GM19328 (cell line): ENCODE data around the gene SKA2.
"Not testable (repeated sequence)": the region's sequence is repeated elsewhere in the genome, so short reads cannot be mapped to it uniquely, and the experiment has no call there.

Experiments used
- ATAC-seq: cut with Tn5 transposase; IDR thresholded peaks from one replicate; pipeline ENCODE4 v1.9.1; 2021; ENCODE audit warnings: mild to moderate bottlenecking, moderate library complexity; ENCODE audit not compliant: unreplicated experiment

The SKA2 gene

DNA sequence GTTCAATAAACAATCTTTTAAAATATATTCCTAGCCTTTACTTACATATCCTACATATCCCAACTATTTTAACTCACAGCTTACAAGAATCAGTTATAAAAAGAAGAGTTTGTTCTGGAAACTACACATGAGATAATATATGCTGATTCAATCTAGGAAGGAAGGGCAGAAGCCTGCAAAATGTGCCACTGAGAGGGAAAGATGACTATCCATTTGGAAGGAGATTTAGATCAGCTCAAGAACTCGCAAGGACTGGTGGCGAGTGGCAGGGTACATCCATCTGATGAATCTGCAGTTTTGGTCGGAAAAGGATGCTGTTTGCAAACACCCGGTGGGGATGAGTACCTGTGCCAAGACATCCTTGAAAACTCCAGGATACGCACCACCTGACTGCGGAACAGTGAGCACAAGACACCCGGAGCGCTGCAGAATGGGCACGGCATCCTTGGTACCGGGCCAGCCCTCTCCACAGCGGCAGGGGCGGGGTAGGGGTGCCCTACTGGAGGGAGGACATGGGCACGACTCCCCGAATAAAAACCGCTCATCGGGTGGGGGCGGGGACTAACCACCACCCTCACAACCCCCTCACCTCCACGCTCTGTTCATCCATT, 49.0 kb downstream of the SKA2 start:
- peak; percentile 8 for ATAC-seq

GRCh38 chr17:59101178-59101577, 53.8 kb downstream of the SKA2 start:
- ATAC-seq: no peak

- ATAC-seq: no peak
Measured at GRCh38 chr17:59097876-59098275, 57.1 kb downstream of the SKA2 start.

DNA sequence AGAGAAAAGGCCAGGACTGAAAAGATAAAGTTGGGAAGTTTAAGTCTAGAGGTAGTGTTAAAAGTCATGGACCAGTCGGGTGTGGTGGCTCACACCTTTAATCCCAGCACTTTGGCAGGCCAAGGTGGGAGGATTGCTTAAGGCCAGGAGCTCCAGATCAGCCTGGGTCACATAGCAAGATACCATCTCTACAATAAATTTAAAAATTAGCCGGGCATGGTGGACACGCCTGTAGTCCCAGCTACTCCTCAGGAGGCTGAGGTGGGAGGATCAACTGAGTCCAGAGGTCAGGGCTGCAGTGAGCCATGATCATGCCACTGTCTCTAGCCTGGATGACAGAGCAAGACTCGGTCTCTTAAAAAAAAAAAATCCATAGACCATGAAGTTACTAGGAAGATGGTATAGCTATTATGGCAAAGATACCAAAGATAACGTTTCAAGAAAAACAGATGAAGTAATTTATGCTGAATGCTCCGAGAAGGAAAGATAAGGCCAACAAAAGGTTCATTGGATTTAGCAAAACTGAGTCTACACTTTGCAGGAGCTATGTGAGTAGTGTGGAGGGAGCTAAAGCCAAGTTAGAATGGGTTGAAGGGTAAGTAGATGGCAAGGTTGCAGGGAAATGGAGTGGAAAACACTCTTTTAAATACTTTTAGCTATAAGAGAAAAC, 60.0 kb downstream of the SKA2 start:
- no peak for ATAC-seq

- ATAC-seq: no peak
Measured at GRCh38 chr17:59093702-59094231, 61.2 kb downstream of the SKA2 start.

- ATAC-seq: no peak
Measured at GRCh38 chr17:59093145-59093701, 61.8 kb downstream of the SKA2 start.

DNA sequence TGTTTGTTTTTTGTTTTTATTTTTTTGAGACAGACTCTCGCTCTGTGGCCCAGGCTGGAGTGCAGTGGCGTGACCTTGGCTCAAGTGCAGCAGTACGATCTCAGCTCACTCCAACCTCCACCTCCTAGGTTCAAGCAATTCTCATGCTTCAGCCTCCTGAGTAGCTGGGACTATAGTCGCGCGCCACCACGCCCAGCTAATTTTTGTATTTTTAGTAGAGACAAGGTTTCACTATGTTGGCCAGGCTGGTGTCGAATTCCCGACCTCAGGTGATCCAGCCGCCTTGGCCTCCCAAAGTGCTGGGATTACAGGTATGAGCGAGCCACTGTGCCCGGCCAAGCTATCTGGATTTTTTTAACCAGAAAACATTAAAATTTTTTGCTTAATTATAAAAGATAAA, 64.4 kb downstream of the SKA2 start:
- ATAC-seq: not testable (repeated sequence)

GRCh38 chr17:59084154-59084553, 70.8 kb downstream of the SKA2 start:
- ATAC-seq: no peak

DNA sequence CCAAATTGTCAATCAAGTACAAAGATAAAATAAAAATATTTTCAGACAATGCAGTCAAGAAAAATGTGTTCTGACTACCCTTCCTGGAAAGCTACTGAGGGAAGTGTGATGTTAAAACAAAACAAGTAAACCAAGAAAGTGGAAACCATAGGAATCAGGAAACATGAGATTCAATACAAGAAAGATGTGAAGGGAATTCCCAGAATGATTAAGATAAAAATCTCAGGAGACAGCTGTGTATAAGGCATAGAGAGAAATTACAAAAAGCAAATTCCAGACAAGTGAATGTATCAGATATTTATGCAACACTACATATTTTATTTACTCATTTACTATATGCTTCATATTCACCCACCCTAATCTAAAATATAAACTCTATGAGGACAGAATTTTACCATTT, 80.5 kb downstream of the SKA2 start:
- no peak for ATAC-seq

DNA sequence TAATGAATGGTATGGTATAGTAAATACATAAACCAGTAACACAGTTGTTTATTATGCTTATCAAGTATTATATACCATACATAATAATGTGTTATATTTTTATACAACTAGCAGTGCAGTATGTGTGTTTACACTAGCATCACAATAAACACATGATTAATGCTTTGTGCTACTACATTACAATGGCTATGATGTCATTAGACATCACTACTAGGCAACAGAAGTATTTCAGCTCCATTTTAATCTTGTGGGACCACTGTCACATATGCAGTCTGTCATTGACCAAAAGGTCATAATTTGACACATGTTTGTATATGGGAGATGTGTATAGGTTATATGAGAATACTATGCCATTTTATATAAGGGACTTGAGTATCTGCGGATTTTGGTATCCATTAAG, 81.0 kb downstream of the SKA2 start:
- no peak for ATAC-seq

DNA sequence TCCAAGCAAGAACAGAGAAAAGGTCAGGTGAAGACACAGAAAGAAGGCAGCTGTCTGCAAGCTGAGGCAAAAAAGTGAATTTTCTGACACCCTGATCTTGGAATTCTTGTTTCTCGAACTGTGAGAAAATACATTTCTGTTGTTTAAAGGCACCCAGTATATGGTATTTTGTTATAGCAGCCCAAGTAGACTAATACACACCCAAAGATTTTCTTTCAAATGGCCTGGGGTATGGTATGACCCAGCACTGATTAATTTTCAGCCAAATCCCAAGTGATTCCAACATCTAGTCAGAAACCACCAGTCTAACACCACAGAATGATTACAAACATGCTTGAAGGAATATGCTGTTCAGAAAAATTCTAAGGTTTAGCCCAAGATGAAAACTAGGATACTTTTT, 85.1 kb downstream of the SKA2 start:
- no peak for ATAC-seq

GRCh38 chr17:59067756-59068155, 87.2 kb downstream of the SKA2 start:
- ATAC-seq: no peak

- ATAC-seq: no peak
Measured at GRCh38 chr17:59067340-59067739, 87.6 kb downstream of the SKA2 start.

- ATAC-seq: no peak
Measured at GRCh38 chr17:59062509-59062908, 92.5 kb downstream of the SKA2 start.
